RKO (cell line): Measurements from ENCODE around the gene TRMT1L.
A peak's percentile ranks its signal among the peaks of the same experiment; 100 is the strongest.
"Not testable (repeated sequence)": the region's sequence is repeated elsewhere in the genome, so short reads cannot be mapped to it uniquely, and the experiment has no call there.

Experiments used
- DNase-seq: peaks from one replicate; pipeline ENCODE4 v3.0.0-alpha.2; 2016; ENCODE audit warnings: low spot score

Gene TRMT1L, protein sequence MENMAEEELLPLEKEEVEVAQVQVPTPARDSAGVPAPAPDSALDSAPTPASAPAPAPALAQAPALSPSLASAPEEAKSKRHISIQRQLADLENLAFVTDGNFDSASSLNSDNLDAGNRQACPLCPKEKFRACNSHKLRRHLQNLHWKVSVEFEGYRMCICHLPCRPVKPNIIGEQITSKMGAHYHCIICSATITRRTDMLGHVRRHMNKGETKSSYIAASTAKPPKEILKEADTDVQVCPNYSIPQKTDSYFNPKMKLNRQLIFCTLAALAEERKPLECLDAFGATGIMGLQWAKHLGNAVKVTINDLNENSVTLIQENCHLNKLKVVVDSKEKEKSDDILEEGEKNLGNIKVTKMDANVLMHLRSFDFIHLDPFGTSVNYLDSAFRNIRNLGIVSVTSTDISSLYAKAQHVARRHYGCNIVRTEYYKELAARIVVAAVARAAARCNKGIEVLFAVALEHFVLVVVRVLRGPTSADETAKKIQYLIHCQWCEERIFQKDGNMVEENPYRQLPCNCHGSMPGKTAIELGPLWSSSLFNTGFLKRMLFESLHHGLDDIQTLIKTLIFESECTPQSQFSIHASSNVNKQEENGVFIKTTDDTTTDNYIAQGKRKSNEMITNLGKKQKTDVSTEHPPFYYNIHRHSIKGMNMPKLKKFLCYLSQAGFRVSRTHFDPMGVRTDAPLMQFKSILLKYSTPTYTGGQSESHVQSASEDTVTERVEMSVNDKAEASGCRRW

DNA sequence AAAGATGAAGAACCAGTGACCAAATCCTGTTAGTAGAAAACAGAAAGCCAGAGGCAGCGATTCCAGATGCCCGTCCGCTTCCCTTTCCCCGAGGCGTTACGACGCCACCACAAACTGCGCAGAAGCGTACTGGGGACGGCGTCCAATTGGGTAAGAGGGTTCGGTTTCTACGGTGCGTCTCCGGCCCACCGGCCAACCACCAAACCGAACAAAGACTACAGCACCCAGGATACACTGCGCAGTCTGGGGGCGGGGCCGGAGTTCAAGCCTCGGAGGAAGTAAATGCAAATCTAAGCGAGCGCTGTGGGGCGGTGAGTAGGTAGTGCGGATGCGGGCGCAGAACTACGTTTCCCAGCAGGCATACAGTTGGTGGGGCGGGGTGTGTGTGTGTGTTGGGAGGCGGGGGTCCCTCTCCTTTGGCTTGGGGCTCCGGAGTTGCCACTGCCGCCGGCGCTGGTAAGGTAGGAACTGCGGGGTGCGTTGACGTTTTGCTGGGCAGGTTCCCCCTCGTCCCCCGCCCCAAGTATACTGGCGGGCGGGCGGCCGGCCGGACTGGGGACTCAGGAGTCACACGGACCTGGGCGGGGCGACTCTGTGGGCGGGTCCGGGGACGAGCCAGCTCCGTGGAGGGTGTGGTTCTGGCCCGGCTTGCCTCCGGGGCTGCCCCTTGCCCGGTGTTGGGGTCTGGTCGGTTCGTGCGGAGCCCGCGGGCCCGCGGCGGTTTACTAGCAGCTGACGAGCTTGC is at the start of gene TRMT1L, which contains the start of gene SWT1:
Gene TRMT1L, minus strand, starts transcription at position 100 of the 745 bp plus-strand sequence. CDS start 241 bp downstream, outside the sequence.
Gene SWT1, plus strand, starts transcription at position 314 of the 745 bp plus-strand sequence. CDS start 3,675 bp downstream, outside the sequence.
- peak; percentile 99 for DNase-seq

GRCh38 chr1:185200889-185201288 is 44.1 kb upstream of the TRMT1L start:
- DNase-seq: no peak

DNA sequence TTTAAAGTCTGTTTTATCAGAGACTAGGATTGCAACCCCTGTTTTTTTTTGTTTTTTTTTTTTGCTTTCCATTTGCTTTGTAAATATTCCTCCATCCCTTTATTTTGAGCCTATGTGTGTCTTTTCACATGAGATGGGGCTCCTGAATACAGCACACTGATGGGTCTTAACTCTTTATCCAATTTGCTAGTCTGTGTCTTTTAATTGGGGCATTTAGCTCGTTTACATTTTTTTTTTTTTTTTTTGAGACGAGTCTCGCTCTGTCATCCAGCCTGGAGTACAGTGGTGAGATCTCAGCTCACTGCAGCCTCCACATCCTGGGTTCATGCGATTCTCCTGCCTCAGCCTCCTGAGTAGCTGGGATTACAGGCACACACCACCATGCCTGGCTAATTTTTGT is 42.0 kb upstream of the TRMT1L start:
- DNase-seq: not testable (repeated sequence)

DNA sequence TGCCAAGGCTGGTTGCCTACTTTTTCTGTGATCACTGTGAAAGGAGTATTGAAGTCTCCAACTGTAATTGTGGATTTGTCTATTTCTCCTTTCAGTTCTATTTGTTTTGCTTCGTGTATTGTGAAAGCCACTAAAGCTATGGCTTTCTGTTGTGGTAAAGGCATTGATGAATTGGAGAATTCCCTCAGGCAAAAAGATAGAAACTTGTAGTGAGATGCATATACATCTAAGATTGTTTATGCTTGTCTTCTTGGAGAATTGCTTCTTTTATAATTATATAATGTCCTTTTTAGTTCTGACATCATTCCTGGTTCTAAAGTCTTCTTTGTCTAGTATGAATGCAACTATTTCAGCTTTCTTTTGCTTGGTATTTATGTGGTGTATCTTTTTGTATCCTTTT is 37.0 kb upstream of the TRMT1L start:
- no peak for DNase-seq

DNA sequence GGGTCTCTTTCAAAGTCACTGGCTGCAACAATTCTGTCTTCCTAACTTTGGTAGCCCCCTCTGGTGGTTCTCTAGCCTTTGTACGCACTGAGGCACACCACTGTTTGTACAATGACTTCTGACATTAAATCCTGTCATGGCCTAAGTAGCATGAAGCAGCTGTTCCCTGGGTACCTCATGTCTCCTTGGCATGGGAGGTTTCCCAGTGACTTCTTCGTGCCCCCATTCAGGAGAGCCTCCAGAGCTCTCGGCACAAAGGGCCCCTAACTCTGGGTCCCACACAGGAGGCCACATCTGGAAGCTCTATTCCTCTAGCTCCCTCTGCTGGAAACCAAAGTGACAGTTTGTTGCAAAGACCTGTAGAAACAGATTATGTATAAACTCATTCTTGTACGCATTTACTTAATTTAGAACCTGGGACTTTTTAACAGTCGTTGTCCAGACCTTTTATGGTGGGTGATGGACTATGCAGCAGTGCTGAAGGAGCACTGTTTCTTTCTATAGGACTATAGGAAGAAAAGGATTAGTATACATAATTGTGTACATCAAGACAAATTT is 13.6 kb upstream of the TRMT1L start:
- DNase-seq: peak; percentile 72

DNA sequence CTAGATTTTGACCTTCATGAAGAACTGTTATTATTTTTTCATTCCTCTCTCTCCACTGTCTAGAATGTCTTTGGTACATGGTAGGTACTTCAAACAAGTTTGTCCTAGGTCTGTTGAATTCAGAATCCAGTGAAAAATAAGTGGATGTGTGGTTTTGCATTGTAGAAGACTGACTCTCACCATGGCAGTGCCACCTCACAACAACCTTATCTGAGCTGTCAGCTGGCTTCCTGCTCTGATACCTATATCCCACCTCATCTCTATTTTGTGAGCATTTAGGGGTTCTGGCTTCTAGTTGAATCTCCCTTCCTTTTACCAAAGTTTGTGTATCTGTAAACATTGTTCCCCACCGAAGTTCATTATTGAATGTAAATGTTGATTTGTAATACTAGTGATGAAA is 9.4 kb upstream of the TRMT1L start:
- no peak for DNase-seq

DNA sequence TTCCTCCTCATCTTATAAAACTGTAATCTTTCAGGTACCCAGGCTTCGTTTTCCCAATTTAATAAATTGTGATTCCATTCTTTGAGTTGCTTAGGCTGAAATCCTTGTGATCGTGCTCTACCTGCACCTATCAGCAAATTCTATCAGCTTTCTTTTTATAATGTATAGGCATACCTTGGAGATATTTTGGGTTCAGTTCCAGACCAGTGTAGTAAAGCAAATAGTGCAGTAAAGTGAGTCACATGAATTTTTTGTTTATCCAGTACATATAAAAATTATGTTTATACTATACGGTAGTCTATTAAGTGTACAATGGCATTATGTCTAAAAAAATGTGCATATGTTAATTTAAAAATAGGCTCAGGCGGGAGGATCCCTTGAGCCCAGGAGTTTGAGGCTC is 5.7 kb upstream of the TRMT1L start:
- no peak for DNase-seq

DNA sequence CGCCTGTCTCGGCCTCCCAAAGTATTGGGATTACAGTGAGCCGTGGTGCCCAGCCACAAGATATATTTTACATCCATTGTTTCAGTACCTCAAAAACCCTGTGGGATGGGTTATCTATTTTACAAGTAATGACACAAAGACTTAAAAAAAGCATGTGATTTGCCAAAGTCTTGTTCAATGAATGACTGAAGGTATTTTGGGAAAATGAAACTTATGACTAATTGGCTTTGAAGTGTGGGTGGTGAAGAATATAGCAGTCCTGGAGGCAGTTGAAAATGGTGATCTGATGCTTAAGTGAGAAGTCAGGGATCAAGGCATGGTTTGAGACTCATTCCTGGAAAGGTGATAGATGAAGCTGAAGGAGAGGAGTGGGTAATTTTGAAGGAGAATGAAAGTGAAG is 3.2 kb upstream of the TRMT1L start:
- peak; percentile 18 for DNase-seq

DNA sequence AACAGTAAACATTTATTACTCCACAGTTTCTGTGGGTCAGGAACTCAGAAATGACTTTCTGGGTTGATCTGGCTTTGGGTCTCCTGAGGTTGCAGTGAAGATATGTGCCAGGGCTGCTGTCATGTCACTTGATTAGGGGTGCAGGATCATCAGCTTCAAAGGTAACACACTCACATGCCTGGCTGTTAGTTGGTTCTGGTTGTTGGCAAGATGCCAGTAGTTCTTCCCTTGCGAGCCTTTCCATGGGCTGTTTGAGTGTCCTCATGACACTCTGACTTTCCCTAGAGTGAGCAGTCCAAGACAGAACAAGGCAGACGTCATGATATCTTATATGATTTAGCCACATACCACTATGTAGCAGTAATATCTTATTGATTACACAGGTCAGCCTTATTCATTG is 2.0 kb upstream of the TRMT1L start:
- no peak for DNase-seq

DNA sequence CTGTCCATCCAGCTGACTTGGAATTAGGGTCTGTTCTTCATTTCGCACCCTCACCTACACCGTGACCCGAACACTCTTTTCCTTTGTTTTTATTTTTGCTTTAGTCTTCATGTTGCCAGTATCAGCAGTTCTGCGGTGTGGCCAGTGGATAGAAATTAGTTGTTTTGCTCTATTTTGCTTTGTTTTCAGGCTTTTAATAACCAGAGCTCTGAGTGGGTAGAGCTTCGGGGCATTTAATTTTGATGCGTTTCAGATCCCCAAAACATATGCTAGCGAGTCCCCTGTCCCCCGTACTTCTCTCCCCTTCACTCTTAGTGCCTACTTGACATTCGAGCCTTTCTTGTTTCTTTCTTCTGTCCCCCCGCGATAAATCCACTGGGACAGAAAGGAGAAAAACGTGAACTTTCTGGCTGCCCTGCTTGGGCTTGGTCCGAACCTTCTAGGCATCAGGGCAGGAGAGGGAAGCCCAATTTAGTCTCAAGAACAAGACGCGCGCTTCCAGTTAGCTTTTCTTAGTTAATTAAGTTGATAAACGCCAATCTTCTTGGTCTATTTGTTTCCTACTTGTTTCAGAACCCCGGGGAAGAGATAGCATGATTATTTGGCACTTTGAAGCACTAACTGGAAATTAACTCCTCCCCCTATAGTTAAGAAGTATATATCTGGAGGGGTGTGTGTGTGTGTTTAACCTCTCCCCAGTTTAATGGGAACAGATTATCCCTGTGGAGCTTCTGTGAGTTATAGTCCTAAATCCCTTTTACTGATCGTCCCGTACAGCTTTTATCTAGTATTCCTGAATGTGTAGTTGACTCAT is 1.1 kb upstream of the TRMT1L start:
- peak; percentile 37 for DNase-seq

DNA sequence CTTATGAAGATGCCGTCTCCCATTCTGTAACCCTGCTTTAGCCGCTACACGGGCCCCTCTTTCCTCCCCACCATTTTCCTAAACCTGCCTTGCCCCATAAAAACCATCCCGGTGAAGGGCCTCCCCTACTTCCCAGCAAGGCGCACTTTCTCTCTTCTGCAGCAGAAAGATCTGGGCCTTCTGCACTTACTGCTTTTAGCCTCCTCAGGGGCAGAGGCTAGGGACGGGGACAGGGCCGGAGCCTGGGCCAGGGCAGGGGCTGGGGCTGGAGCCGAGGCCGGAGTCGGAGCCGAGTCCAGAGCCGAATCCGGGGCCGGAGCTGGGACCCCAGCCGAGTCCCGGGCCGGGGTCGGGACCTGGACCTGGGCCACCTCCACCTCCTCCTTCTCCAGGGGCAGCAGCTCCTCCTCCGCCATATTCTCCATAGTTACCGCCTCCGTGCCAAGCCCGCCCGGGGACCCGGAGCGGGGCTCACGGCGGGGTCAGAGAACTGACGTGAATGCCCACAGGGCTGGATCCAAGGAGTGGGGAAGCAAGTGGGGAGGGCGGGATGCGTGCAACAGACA is 382 bp downstream of the TRMT1L start:
- peak; percentile 35 for DNase-seq

DNA sequence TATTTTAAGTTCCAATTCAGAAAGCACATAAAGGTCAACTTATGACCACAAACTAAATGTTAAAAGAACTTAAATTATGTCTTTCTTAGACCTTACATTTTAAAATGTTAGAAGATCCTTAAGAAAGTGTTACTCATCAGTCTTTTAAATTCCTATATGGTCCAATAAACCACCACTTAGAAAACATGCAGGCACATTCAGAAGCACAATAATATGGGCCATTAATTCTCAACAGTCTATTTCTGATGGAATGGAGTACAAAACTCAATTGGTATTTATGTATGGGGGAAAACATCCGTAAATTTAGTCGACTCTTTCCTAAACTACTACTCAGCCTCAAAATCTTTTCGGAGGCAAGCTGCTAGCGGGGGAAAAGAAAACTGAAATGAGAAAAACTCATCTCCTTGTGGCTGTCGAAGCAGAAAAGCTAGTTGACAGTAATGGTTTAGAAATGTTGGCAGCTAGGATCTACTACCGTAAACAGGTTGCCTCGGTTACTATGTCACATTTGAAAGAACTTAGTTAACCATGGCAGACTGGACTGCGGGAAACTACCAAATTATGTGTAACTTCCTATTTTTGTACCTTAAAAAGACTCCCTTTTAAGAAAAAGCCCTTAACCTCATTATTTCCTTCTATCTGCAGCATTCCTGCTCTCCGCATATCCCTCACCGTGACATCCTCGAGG is 1.0 kb downstream of the TRMT1L start:
- peak; percentile 68 for DNase-seq

- peak; percentile 52 for DNase-seq
These were observed 1.7 kb downstream of the TRMT1L start for GRCh38 chr1:185154912-185155513.

DNA sequence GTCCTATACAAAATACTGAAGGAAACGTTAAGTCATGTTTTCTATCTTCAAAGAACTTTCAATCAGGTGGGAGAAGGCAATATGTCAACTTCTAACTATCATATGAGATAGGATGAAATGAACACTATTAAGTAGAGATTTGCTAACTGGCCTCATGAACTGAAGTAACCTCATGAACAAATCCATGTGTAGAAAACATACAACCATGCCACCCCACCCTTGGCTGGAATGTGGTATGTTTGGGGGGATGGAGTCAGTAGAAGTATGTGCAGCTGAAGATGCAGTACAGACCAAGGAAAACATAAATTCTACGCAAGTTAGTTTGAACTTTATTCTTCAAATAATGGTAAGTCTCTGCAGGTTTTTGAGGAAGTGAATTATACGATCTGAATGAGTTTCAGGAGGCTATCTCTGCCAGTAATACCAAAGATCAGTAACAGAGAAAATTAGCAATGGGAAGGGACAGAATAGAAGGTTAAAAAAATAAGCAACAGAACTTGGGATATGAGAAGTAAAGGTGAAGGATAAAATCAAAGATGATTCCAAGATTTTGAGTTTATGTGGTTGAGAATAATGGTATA is 4.5 kb downstream of the TRMT1L start:
- no peak for DNase-seq

DNA sequence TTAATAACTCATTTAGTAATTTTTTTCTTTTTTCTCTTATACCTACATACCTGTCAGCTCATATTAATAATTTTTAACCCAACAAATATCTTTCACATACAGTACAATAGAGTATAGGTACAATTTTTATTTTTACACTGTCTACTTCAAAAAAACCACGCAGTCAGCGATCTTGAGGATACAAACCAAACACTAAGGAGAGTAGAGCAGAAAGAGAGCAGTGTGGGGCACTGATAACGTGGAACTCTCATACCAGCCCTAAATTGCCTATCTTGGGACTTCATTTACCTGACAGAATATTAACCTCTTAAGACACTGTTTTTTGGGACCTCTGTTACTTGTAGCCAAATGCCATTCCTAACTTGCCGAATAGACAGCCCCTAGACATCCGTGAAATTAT is 5.5 kb downstream of the TRMT1L start:
- DNase-seq: no peak

DNA sequence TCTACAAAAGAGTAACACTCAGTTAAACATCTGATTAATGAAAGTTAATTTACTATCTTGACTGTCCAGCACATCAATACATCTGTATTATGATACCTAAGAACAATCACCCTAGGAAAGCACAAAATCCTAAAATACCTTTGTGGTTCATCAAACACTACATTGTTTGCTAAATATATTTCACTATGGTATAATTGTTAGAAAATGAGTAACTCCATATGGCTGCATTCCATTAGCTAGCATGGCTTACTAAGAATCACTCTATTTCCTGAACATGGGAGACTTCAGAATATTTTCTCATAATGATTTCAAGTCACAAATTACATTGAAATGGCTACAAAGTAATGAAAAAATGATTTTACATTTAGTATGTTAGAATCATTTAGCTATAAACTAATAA is 12.5 kb downstream of the TRMT1L start:
- DNase-seq: peak; percentile 7

DNA sequence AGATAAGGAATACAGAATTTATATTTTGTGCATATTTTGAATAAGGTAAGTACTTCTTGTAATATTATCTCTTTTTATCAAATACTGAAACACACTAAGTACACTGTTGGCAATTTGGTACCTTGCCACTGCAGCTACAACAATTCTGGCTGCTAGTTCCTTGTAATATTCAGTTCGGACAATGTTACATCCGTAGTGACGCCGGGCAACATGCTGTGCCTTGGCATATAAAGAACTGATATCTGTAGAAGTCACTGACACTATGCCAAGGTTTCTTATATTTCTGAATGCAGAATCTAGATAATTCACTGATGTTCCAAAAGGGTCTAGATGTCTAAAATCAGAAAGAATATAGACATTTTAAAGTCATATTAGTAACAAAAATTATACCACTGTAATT is 17.5 kb downstream of the TRMT1L start:
- no peak for DNase-seq

GRCh38 chr1:185137896-185138545 is 18.7 kb downstream of the TRMT1L start:
- no peak for DNase-seq

DNA sequence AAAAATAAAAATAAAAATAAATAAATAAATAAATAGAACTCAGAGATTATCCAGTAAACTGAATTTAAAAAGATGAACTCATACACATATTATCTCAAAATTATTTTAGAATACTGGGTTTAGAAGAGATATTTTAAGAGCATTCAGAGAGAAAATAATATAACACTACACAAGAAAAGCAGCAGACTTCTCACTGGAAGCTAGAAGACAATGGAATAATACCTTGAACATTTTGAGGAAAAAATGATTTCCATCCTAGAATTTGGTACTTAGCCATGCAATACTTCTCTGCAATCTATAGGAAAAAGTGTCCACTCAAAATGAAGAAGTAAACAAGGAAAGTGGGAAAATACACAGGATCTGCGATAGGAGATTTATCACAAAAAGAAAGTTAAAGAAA is 24.2 kb downstream of the TRMT1L start:
- no peak for DNase-seq
